ENCODE data around the gene TADA2B.

Gene TADA2B

DNA sequence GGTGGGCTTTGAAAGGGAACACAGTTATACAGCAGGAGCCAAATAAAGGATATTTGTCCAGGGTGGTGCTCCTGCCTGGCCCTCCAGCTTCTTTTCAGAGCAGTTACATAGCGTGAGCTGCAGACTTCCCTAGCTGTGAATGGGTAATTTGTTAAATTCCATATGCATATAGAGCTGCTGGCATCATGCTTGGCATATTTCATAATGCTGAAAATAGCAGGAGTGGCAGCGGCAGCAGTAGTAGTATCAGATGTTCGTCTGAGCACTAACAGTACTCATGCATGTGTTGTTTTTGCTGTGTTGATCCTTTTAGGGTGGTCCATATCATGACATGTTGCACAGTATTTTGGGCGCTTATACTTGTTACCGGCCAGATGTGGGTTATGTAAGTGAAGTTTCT, 33.6 kb upstream of the TADA2B start:
- H3K27me3 Mint-ChIP-seq, result no peaks in the 10 kb centered on the region
- no peaks in the 10 kb centered on the region for H3K9me3 Mint-ChIP-seq
- no peak overlapping the region for H3K4me3 Mint-ChIP-seq
- ATAC-seq, result no peak
- peaks cover 17% of the 10 kb centered on the region for H3K4me1 Mint-ChIP-seq
- H3K27ac Mint-ChIP-seq, result no peak overlapping the region
- H3K36me3 Mint-ChIP-seq, result peaks cover 80% of the 10 kb centered on the region

DNA sequence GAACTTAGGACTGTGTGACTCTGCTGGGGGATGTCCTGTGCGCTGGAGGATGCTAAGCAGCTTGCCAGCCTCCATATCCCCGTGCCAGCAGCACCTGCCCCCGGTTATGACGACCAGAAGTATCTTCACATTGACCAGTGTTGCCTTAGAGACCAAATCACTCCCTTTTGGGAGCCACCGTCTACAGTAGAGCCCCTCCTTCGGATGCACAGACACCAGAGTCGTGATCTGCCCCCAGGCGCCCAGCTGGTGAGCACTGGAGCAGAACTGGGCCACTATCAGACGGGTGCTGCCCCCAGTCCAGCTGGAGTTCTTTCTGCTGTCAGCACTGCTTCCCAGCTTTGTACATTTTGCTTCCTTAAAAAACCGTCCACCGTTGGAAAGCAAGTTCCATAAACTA, 30.0 kb upstream of the TADA2B start:
- peak overlapping the region; percentile 82 for H3K27ac Mint-ChIP-seq
- no peaks in the 10 kb centered on the region for H3K27me3 Mint-ChIP-seq
- no peaks in the 10 kb centered on the region for H3K9me3 Mint-ChIP-seq
- ATAC-seq, result peak; percentile 60
- H3K4me1 Mint-ChIP-seq, result peaks cover 28% of the 10 kb centered on the region
- H3K4me3 Mint-ChIP-seq, result peak overlapping the region; percentile 64
- peaks cover 79% of the 10 kb centered on the region for H3K36me3 Mint-ChIP-seq

- ATAC-seq, result no peak
- Mint-ChIP-seq H3K36me3 (peaks cover 63% of the 10 kb centered on the region), H3K4me3 (no peak overlapping the region), H3K27ac (peak overlapping the region; percentile 82), H3K27me3 (no peaks in the 10 kb centered on the region), H3K9me3 (no peaks in the 10 kb centered on the region), H3K4me1 (peaks cover 28% of the 10 kb centered on the region)
Observed at GRCh38 chr4:7014815-7015214, 28.4 kb upstream of the TADA2B start.

- Mint-ChIP-seq H3K36me3 (peaks cover 63% of the 10 kb centered on the region), H3K4me3 (no peak overlapping the region), H3K4me1 (peaks cover 28% of the 10 kb centered on the region), H3K27ac (peak overlapping the region; percentile 82), H3K9me3 (no peaks in the 10 kb centered on the region), H3K27me3 (no peaks in the 10 kb centered on the region)
- no peak for ATAC-seq
Observed at GRCh38 chr4:7015383-7016035, 27.7 kb upstream of the TADA2B start.

DNA sequence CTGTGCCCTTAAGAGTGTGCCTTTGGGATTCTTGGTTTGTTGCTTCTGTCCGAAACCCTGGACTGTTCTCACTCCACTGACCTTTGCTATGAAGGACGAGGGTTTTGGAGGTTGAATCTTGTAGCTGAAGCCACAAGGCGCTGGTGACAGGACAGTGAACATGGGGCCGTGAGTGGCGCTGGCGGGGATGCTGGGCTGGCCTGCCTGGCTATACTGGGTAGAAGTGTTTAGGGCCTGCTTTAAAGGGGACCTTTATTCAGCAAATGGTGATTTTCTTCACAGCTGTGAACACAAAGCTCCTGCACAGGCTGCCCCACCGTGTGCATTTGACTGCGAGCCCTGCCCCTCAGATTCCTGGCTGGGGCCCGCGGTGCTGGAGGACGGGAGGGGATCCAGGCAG, 27.1 kb upstream of the TADA2B start:
- H3K4me3 Mint-ChIP-seq, result no peak overlapping the region
- no peaks in the 10 kb centered on the region for H3K27me3 Mint-ChIP-seq
- H3K9me3 Mint-ChIP-seq, result no peaks in the 10 kb centered on the region
- H3K4me1 Mint-ChIP-seq, result peaks cover 28% of the 10 kb centered on the region
- H3K27ac Mint-ChIP-seq, result no peak overlapping the region
- ATAC-seq, result no peak
- peaks cover 63% of the 10 kb centered on the region for H3K36me3 Mint-ChIP-seq

- Mint-ChIP-seq H3K4me3 (no peak overlapping the region), H3K9me3 (no peaks in the 10 kb centered on the region), H3K4me1 (peaks cover 28% of the 10 kb centered on the region), H3K27ac (no peak overlapping the region), H3K27me3 (no peaks in the 10 kb centered on the region), H3K36me3 (peaks cover 62% of the 10 kb centered on the region)
- ATAC-seq, result no peak
Observed at GRCh38 chr4:7016512-7016911, 26.7 kb upstream of the TADA2B start.

GRCh38 chr4:7017446-7018048, 25.6 kb upstream of the TADA2B start:
- Mint-ChIP-seq H3K27me3 (no peaks in the 10 kb centered on the region), H3K9me3 (no peaks in the 10 kb centered on the region), H3K36me3 (peaks cover 61% of the 10 kb centered on the region), H3K27ac (no peak overlapping the region), H3K4me3 (no peak overlapping the region), H3K4me1 (peaks cover 28% of the 10 kb centered on the region)
- ATAC-seq, result no peak

DNA sequence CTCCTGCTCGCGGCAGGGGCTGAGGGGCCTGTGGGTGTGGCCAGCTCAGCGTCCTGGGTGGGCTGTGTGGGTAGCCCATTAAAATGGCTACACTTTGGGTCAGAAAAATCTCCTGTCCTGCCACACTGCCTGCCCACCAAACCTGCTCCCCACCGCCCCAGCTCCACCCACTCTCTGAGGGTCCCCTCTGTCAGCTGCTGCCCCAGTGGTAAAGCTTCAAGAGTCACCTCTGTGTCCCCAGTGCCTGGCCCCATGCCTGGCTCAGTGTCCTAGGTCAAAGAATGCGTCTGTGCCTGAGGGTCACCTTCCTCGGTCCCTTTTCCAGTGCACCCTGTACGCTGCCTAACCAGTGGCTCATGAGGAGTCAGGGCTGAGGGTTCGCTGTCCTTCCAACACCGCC, 24.9 kb upstream of the TADA2B start:
- no peaks in the 10 kb centered on the region for H3K9me3 Mint-ChIP-seq
- H3K36me3 Mint-ChIP-seq, result peaks cover 56% of the 10 kb centered on the region
- ATAC-seq, result no peak
- no peak overlapping the region for H3K4me3 Mint-ChIP-seq
- H3K27me3 Mint-ChIP-seq, result no peaks in the 10 kb centered on the region
- peaks cover 24% of the 10 kb centered on the region for H3K4me1 Mint-ChIP-seq
- H3K27ac Mint-ChIP-seq, result no peak overlapping the region

DNA sequence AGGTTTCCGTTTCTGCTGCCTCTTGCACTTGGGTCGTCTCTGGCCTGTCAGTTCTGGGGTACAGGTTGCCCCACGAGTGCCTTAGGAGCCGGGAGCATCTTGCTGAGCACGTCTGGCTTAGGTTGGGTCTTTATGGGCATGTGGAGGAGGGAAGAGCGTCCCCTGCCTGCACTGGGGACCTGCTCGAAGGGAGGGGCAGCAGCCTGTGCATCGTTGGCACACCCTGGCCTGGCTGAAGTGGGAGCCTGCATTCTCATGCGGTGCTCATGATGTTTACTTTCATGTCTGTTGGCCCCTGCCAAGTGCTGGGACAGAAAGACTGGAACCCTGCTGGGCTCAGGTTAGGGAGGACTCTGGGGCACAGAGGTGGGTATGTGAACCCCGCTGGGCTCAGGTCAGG, 23.8 kb upstream of the TADA2B start:
- Mint-ChIP-seq H3K36me3 (peaks cover 56% of the 10 kb centered on the region), H3K4me1 (peaks cover 13% of the 10 kb centered on the region), H3K9me3 (no peaks in the 10 kb centered on the region), H3K27ac (no peak overlapping the region), H3K27me3 (no peaks in the 10 kb centered on the region), H3K4me3 (no peak overlapping the region)
- no peak for ATAC-seq

DNA sequence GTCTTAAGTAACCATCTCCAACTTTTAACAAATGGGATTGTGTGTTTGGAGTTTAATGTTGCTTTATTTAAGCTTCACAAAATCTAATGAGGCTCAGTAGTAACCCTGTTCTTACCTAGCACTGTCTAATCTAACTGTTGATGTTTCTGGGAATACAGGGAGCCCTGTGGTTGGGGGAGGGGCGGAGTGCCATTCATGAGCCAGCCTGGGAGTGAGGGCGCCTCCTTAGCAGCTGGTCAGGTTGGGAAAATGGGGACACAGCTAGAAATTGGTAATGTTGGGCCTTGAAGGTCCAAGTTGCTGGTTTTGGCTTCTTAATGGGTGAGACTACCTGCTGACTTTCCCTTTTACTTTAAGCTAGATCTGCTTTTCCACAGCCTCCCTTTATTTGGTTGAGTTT, 22.9 kb upstream of the TADA2B start:
- H3K9me3 Mint-ChIP-seq, result no peaks in the 10 kb centered on the region
- no peak for ATAC-seq
- H3K4me1 Mint-ChIP-seq, result peaks cover 4% of the 10 kb centered on the region
- H3K4me3 Mint-ChIP-seq, result no peak overlapping the region
- H3K27ac Mint-ChIP-seq, result no peak overlapping the region
- peaks cover 56% of the 10 kb centered on the region for H3K36me3 Mint-ChIP-seq
- no peaks in the 10 kb centered on the region for H3K27me3 Mint-ChIP-seq

- Mint-ChIP-seq H3K27ac (no peak overlapping the region), H3K4me1 (no peaks in the 10 kb centered on the region), H3K4me3 (no peak overlapping the region), H3K36me3 (peaks cover 52% of the 10 kb centered on the region), H3K27me3 (no peaks in the 10 kb centered on the region), H3K9me3 (no peaks in the 10 kb centered on the region)
- no peak for ATAC-seq
Observed at GRCh38 chr4:7020856-7021255, 22.3 kb upstream of the TADA2B start.

- peaks cover 57% of the 10 kb centered on the region for H3K36me3 Mint-ChIP-seq
- no peaks in the 10 kb centered on the region for H3K4me1 Mint-ChIP-seq
Observed at GRCh38 chr4:7021355-7021754, 21.8 kb upstream of the TADA2B start.

DNA sequence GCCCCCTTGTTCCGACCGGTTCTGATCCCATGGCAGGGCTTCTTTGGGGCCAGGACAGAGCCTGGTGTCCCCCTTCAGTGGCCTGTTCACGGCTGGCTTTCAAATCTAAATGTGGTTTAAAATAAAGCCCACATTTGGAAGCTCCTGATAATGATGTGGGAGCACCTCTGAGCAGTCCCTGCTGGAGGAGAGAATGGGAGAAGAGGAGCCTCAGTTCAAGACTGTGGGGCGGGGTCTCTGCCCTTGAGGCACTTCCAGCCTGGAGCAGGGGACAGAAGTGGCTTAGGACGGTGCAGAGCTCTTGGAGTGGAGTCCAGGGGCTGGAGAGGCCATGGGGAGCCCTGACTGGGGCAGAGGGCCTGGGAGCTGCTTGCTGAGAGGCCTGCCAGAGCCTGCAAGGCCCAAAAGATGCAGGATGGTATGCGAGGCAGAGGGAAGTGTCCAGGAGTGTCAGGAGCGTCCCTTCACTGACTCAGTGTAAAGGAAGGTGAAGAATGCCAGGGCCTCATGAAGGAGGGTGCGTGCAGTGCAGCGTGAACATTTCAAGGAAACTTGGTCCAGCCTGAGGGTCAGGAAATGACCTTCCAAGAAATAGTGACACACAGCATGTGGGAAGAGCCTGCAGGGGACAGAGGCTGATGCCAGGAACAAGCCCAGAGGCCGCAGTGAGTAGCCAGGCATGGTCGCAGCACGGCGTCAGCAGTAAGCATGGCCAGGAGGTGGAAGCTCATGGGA, 21.1 kb upstream of the TADA2B start:
- Mint-ChIP-seq H3K4me1 (no peaks in the 10 kb centered on the region), H3K9me3 (no peaks in the 10 kb centered on the region), H3K4me3 (no peak overlapping the region), H3K27me3 (no peaks in the 10 kb centered on the region), H3K27ac (no peak overlapping the region), H3K36me3 (peaks cover 64% of the 10 kb centered on the region)
- no peak for ATAC-seq

More at GRCh38 chr4:7021355-7021754, 21.8 kb upstream of the TADA2B start:
- ATAC-seq, result no peak
- Mint-ChIP-seq H3K9me3 (no peaks in the 10 kb centered on the region), H3K27ac (no peak overlapping the region), H3K4me3 (no peak overlapping the region), H3K27me3 (no peaks in the 10 kb centered on the region)

GRCh38 chr4:7023486-7023885, 19.7 kb upstream of the TADA2B start:
- Mint-ChIP-seq H3K9me3 (no peaks in the 10 kb centered on the region), H3K27ac (no peak overlapping the region), H3K4me3 (no peak overlapping the region), H3K27me3 (no peaks in the 10 kb centered on the region), H3K4me1 (peaks cover 11% of the 10 kb centered on the region), H3K36me3 (peaks cover 70% of the 10 kb centered on the region)
- no peak for ATAC-seq

DNA sequence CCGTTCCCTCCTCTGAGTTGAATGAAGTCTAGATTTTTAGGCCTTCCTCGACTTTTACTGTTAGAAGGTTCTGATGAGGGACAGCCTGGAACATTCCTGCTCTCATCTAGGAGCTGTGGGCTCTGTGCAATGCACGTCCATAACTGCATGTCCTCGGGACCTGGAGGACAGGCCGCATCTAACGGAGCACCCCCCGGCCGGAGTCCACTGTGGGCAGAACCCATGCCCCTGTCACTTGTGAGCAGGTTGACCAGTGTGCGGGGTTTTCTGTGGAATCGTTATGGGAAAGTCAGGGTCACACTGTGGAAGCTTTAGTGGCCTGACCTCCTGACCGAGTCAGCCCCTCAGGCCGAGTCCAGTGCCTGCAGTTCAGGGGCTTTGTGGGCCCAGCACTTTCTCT, 19.3 kb upstream of the TADA2B start:
- no peak for ATAC-seq
- no peaks in the 10 kb centered on the region for H3K9me3 Mint-ChIP-seq

More for the DNA sequence above, 19.3 kb upstream of the TADA2B start:
- Mint-ChIP-seq H3K27me3 (no peaks in the 10 kb centered on the region), H3K27ac (no peak overlapping the region), H3K36me3 (peaks cover 74% of the 10 kb centered on the region), H3K4me3 (no peak overlapping the region), H3K4me1 (peaks cover 15% of the 10 kb centered on the region)
